DND-41 (cell line): Measurements from ENCODE around the gene RRAS.

Experiments
- CTCF ChIP-seq: IDR thresholded peaks from 2 replicates; pipeline ENCODE4 v1.5.1; 2012; ENCODE audit warnings: borderline replicate concordance, low read length, moderate library complexity, mild to moderate bottlenecking; ENCODE audit not compliant: poor library complexity, severe bottlenecking; ENCODE audit errors: extremely low read depth
- EZH2 ChIP-seq: IDR thresholded peaks from 3 replicates; pipeline ENCODE4 v1.6.1; 2012; ENCODE audit warnings: borderline replicate concordance, low read depth, mild to moderate bottlenecking, moderate library complexity, low read length, inconsistent platforms; ENCODE audit not compliant: severe bottlenecking

DNA sequence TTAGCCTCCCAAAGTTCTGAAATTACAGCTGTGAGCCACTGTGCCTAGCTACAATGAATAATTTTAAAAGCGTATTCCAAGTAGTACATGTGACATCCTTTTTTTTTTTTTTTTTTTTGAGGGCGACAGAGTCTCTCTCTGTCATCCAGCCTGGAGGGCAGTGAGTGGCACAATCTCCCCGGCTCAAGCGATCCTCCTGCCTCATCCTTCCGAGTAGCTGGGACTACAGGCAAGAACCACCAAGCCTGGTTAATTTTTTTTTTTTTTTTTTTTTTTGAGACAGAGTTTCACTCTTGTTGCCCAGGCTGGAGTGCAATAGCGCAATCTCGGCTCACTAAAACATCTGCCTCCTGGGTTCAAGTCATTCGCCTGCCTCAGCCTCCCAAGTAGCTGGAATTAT, 52.7 kb downstream of the RRAS start:
- no peak for TF ChIP-seq CTCF
- TF ChIP-seq EZH2 = no peak
